ENCODE results near the gene NUMBL. TPM values are rescaled to one million over a fixed set of nuclear protein-coding genes. Genes with fewer than 3 reads are reported as not detected.

Gene NUMBL
- total and polyA plus RNA-seq, 4 donors, result 19.0 to 66.5 (median 35.1) TPM

DNA sequence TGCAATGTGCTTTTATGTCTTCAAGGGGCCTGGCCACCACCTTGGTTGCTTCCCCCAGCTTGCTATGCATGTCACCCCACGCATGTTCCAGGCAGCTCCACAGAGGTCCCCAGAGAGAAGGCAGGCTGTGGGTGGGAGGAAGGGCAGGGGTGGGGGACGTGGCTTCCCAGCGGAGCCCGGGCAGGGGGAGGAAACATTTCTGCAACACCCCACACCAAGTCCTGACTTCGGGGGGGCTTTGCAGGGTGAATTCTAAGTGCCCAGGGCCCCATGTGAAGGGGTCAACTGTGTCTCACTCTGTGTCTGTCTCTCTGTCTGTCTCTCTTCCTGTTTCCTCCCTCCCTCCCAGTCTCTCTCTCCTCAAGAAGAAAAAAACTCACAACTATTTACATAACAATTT, 49.7 kb downstream of the NUMBL start:
- Histone ChIP-seq H3K27ac (ENCODE audit: low read depth, low read length) (no peak overlapping the region), H3K27me3 (ENCODE audit: control insufficient read depth, insufficient read depth, low read length) (no peaks in the 10 kb centered on the region), H3K9me3 (ENCODE audit: control insufficient read depth, insufficient read depth, low read length) (no peaks in the 10 kb centered on the region), H3K4me1 (ENCODE audit: control insufficient read depth, insufficient read depth, low read length) (peaks cover 7% of the 10 kb centered on the region), H3K36me3 (ENCODE audit: control insufficient read depth, insufficient read depth, low read length) (no peaks in the 10 kb centered on the region), H3K4me3 (ENCODE audit: low read depth, low read length) (no peak overlapping the region)
- WGBS (ENCODE audit: insufficient coverage), result no CpG with 5 or more reads among the region's 5 CpGs
- no peak for DNase-seq (ENCODE audit: low read depth in 4 of 6, low spot score in 6 of 6)

GRCh38 chr19:40639638-40639982, 50.8 kb downstream of the NUMBL start:
- no peaks in the 10 kb centered on the region for H3K27me3 ChIP-seq (ENCODE audit: control insufficient read depth, insufficient read depth, low read length)
- 84% methylated on average over 5 of the region's 6 CpGs for WGBS (ENCODE audit: insufficient coverage)
- no peak overlapping the region for H3K4me3 ChIP-seq (ENCODE audit: low read depth, low read length)
- H3K9me3 ChIP-seq (ENCODE audit: control insufficient read depth, insufficient read depth, low read length), result no peaks in the 10 kb centered on the region
- H3K27ac ChIP-seq (ENCODE audit: low read depth, low read length), result no peak overlapping the region
- DNase-seq (ENCODE audit: low read depth in 4 of 6, low spot score in 6 of 6), result no peak
- H3K4me1 ChIP-seq (ENCODE audit: control insufficient read depth, insufficient read depth, low read length), result no peaks in the 10 kb centered on the region
- H3K36me3 ChIP-seq (ENCODE audit: control insufficient read depth, insufficient read depth, low read length), result no peaks in the 10 kb centered on the region

DNA sequence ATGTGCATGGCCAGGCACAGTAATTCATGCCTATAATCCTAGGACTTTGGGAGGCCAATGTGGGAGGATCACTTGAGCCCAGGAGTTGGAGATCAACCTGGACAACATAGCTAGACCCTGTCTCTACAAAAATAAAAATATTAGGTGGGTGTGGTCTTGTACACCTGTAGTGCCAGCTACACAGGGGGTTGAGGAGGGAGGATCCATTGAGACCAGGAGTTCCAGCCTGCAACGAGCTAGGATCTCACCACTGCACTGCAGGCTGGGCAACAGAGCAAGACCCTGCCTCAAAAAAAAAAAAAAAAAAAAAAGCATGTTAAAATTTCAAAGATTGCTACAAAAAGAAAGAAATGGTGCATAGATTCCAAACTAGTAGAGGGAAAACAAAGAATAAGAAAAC, 52.1 kb downstream of the NUMBL start:
- Histone ChIP-seq H3K4me1 (ENCODE audit: control insufficient read depth, insufficient read depth, low read length) (peaks cover 4% of the 10 kb centered on the region), H3K4me3 (ENCODE audit: low read depth, low read length) (no peak overlapping the region), H3K36me3 (ENCODE audit: control insufficient read depth, insufficient read depth, low read length) (no peaks in the 10 kb centered on the region), H3K27ac (ENCODE audit: low read depth, low read length) (no peak overlapping the region), H3K27me3 (ENCODE audit: control insufficient read depth, insufficient read depth, low read length) (no peaks in the 10 kb centered on the region), H3K9me3 (ENCODE audit: control insufficient read depth, insufficient read depth, low read length) (no peaks in the 10 kb centered on the region)
- no CpG with 5 or more reads among the region's 1 CpG for WGBS (ENCODE audit: insufficient coverage)
- no peak for DNase-seq (ENCODE audit: low read depth in 4 of 6, low spot score in 6 of 6)

DNA sequence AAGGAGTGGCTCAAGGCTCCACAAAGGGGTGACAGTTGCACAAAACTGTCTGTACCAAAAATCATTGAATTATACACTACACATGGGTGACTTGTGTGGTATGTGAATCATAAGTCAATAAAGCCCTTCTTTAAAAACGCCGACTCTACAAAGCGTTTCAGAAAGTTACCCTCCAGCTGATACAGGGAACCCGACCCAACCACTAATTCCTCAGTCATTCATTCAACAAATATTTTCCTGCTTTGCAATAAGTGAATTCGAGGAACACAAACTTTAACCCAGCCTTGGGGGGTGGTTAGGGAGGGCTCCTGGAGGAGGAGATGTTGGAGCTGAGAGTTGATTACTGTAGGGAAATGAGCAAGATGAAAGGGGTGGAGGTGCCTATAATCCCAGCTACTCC, 57.2 kb downstream of the NUMBL start:
- Histone ChIP-seq H3K27ac (ENCODE audit: low read depth, low read length) (no peak overlapping the region), H3K4me3 (ENCODE audit: low read depth, low read length) (no peak overlapping the region), H3K4me1 (ENCODE audit: control insufficient read depth, insufficient read depth, low read length) (peaks cover 4% of the 10 kb centered on the region), H3K36me3 (ENCODE audit: control insufficient read depth, insufficient read depth, low read length) (peaks cover 10% of the 10 kb centered on the region), H3K9me3 (ENCODE audit: control insufficient read depth, insufficient read depth, low read length) (no peaks in the 10 kb centered on the region), H3K27me3 (ENCODE audit: control insufficient read depth, insufficient read depth, low read length) (no peaks in the 10 kb centered on the region)
- WGBS (ENCODE audit: insufficient coverage), result no CpG with 5 or more reads among the region's 5 CpGs
- DNase-seq (ENCODE audit: low read depth in 4 of 6, low spot score in 6 of 6), result no peak

- DNase-seq (ENCODE audit: low read depth in 4 of 6, low spot score in 6 of 6), result no peak
- Histone ChIP-seq H3K27ac (ENCODE audit: low read depth, low read length) (no peak overlapping the region), H3K4me3 (ENCODE audit: low read depth, low read length) (no peak overlapping the region), H3K36me3 (ENCODE audit: control insufficient read depth, insufficient read depth, low read length) (peaks cover 15% of the 10 kb centered on the region), H3K27me3 (ENCODE audit: control insufficient read depth, insufficient read depth, low read length) (no peaks in the 10 kb centered on the region), H3K4me1 (ENCODE audit: control insufficient read depth, insufficient read depth, low read length) (peaks cover 4% of the 10 kb centered on the region), H3K9me3 (ENCODE audit: control insufficient read depth, insufficient read depth, low read length) (no peaks in the 10 kb centered on the region)
- 92% methylated on average over 3 of the region's 3 CpGs for WGBS (ENCODE audit: insufficient coverage)
These were observed 58.0 kb downstream of the NUMBL start for GRCh38 chr19:40632311-40633036.

DNA sequence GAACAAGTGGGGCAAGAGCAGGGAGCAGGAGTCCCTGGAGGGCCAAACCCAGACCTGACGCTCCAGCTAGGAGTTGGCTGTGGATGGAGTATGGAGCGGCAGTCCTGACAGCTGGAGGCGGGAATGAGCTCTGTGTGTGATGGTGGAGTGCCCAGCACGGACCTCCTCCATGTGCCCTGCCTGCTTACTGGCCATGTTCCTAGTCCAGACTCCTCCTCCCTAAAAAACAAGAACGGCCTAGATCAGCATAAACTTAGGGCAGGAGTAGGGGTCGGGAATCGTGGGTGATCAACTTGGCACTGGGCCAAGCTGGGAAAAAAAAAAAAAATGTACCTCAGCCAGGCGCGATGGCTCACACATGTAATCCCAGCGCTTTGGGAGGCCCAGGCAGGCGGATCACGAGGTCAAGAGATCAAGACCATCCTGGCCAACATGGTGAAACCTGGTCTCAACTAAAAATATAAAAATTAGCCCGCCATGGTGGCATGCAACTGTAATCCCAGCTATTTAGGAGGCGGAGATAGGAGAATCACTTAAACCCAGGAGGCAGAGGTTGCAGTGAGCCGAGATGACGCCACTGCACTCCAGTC, 59.8 kb downstream of the NUMBL start:
- peaks cover 31% of the 10 kb centered on the region for H3K36me3 ChIP-seq (ENCODE audit: control insufficient read depth, insufficient read depth, low read length)
- no peaks in the 10 kb centered on the region for H3K9me3 ChIP-seq (ENCODE audit: control insufficient read depth, insufficient read depth, low read length)
- H3K4me3 ChIP-seq (ENCODE audit: low read depth, low read length), result no peak overlapping the region
- H3K4me1 ChIP-seq (ENCODE audit: control insufficient read depth, insufficient read depth, low read length), result peaks cover 4% of the 10 kb centered on the region
- no peak overlapping the region for H3K27ac ChIP-seq (ENCODE audit: low read depth, low read length)
- 74% methylated on average over 11 of the region's 16 CpGs for WGBS (ENCODE audit: insufficient coverage)
- no peaks in the 10 kb centered on the region for H3K27me3 ChIP-seq (ENCODE audit: control insufficient read depth, insufficient read depth, low read length)
- no peak for DNase-seq (ENCODE audit: low read depth in 4 of 6, low spot score in 6 of 6)

DNA sequence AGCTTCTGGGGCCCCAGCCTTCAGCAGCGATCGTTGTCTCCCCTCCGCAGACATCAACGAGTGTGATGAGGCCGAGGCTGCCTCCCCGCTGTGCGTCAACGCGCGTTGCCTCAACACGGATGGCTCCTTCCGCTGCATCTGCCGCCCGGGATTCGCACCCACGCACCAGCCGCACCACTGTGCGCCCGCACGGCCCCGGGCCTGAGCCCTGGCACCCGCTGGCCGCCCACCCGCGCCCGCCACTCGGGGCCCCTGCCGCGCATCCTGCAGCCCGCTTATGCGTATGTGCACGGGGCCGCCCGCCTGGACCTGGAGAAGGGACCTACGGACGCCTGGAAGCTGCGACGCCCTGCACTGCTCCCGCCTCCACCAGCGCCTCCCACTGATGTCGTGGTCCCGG, 61.1 kb downstream of the NUMBL start:
- Histone ChIP-seq H3K27ac (ENCODE audit: low read depth, low read length) (no peak overlapping the region), H3K4me1 (ENCODE audit: control insufficient read depth, insufficient read depth, low read length) (peaks cover 3% of the 10 kb centered on the region), H3K27me3 (ENCODE audit: control insufficient read depth, insufficient read depth, low read length) (no peaks in the 10 kb centered on the region), H3K9me3 (ENCODE audit: control insufficient read depth, insufficient read depth, low read length) (no peaks in the 10 kb centered on the region), H3K4me3 (ENCODE audit: low read depth, low read length) (no peak overlapping the region), H3K36me3 (ENCODE audit: control insufficient read depth, insufficient read depth, low read length) (peaks cover 36% of the 10 kb centered on the region)
- no peak for DNase-seq (ENCODE audit: low read depth in 4 of 6, low spot score in 6 of 6)
- 92% methylated on average over 41 of the region's 42 CpGs for WGBS (ENCODE audit: insufficient coverage)

GRCh38 chr19:40627486-40628279, 62.8 kb downstream of the NUMBL start:
- Histone ChIP-seq H3K4me1 (ENCODE audit: control insufficient read depth, insufficient read depth, low read length) (peaks cover 10% of the 10 kb centered on the region), H3K9me3 (ENCODE audit: control insufficient read depth, insufficient read depth, low read length) (no peaks in the 10 kb centered on the region), H3K36me3 (ENCODE audit: control insufficient read depth, insufficient read depth, low read length) (peaks cover 50% of the 10 kb centered on the region), H3K4me3 (ENCODE audit: low read depth, low read length) (no peak overlapping the region), H3K27ac (ENCODE audit: low read depth, low read length) (no peak overlapping the region), H3K27me3 (ENCODE audit: control insufficient read depth, insufficient read depth, low read length) (no peaks in the 10 kb centered on the region)
- no peak for DNase-seq (ENCODE audit: low read depth in 4 of 6, low spot score in 6 of 6)
- WGBS (ENCODE audit: insufficient coverage), result 87% methylated on average over 39 of the region's 39 CpGs

DNA sequence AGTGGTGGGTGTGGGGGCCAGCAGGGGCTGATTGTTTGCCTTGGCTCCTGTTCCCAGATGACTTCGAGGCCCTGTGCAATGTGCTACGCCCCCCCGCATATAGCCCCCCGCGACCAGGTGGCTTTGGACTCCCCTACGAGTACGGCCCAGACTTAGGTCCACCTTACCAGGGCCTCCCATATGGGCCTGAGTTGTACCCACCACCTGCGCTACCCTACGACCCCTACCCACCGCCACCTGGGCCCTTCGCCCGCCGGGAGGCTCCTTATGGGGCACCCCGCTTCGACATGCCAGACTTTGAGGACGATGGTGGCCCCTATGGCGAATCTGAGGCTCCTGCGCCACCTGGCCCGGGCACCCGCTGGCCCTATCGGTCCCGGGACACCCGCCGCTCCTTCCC, 63.5 kb downstream of the NUMBL start:
- WGBS (ENCODE audit: insufficient coverage), result 90% methylated on average over 24 of the region's 24 CpGs
- Histone ChIP-seq H3K27me3 (ENCODE audit: control insufficient read depth, insufficient read depth, low read length) (no peaks in the 10 kb centered on the region), H3K4me1 (ENCODE audit: control insufficient read depth, insufficient read depth, low read length) (peaks cover 10% of the 10 kb centered on the region), H3K27ac (ENCODE audit: low read depth, low read length) (no peak overlapping the region), H3K4me3 (ENCODE audit: low read depth, low read length) (no peak overlapping the region), H3K9me3 (ENCODE audit: control insufficient read depth, insufficient read depth, low read length) (no peaks in the 10 kb centered on the region), H3K36me3 (ENCODE audit: control insufficient read depth, insufficient read depth, low read length) (peaks cover 57% of the 10 kb centered on the region)
- no peak for DNase-seq (ENCODE audit: low read depth in 4 of 6, low spot score in 6 of 6)

Measured in spinal cord (tissue), 10 donors.